ENCODE measurements around the gene GBGT1.

GBGT1 gene

GRCh38 chr9:133202688-133203453 is 39.2 kb upstream of the GBGT1 start:
- DNase-seq (ENCODE audit: low read depth in 2 of 2): no peak

GRCh38 chr9:133202145-133202513 is 38.4 kb upstream of the GBGT1 start:
- H3K4me3 ChIP-seq (replicated peaks in 1 of 2; ENCODE audit: low read depth in 2 of 2, low read length in 2 of 2): no peak overlapping the region
- no peak for DNase-seq (ENCODE audit: low read depth in 2 of 2)

More at GRCh38 chr9:133202688-133203453, 39.2 kb upstream of the GBGT1 start:
- TF ChIP-seq CTCF (IDR thresholded peaks at IDR 0.05; ENCODE audit: low read depth, low read length): no peak
- no peak overlapping the region for H3K4me3 ChIP-seq (replicated peaks in 1 of 2; ENCODE audit: low read depth in 2 of 2, low read length in 2 of 2)

GRCh38 chr9:133201424-133202144 is 37.9 kb upstream of the GBGT1 start:
- H3K4me3 ChIP-seq (replicated peaks in 1 of 2; ENCODE audit: low read depth in 2 of 2, low read length in 2 of 2): no peak overlapping the region
- no peak for TF ChIP-seq CTCF (IDR thresholded peaks at IDR 0.05; ENCODE audit: low read depth, low read length)
- no peak for DNase-seq (ENCODE audit: low read depth in 2 of 2)

More at GRCh38 chr9:133202145-133202513, 38.4 kb upstream of the GBGT1 start:
- no peak for TF ChIP-seq CTCF (IDR thresholded peaks at IDR 0.05; ENCODE audit: low read depth, low read length)

GRCh38 chr9:133200631-133201030 is 36.9 kb upstream of the GBGT1 start:
- DNase-seq (ENCODE audit: low read depth in 2 of 2): no peak
- TF ChIP-seq CTCF (IDR thresholded peaks at IDR 0.05; ENCODE audit: low read depth, low read length): no peak
- H3K4me3 ChIP-seq (replicated peaks in 1 of 2; ENCODE audit: low read depth in 2 of 2, low read length in 2 of 2): no peak overlapping the region

- TF ChIP-seq CTCF (IDR thresholded peaks at IDR 0.05; ENCODE audit: low read depth, low read length): no peak
- H3K4me3 ChIP-seq (replicated peaks in 1 of 2; ENCODE audit: low read depth in 2 of 2, low read length in 2 of 2): no peak overlapping the region
- peak in 1 of 2 donors; percentile 4 for DNase-seq (ENCODE audit: low read depth in 2 of 2)
Observed at GRCh38 chr9:133199648-133200321, 36.1 kb upstream of the GBGT1 start.

- no peak for DNase-seq (ENCODE audit: low read depth in 2 of 2)
- H3K4me3 ChIP-seq (replicated peaks in 1 of 2; ENCODE audit: low read depth in 2 of 2, low read length in 2 of 2): no peak overlapping the region
- no peak for TF ChIP-seq CTCF (IDR thresholded peaks at IDR 0.05; ENCODE audit: low read depth, low read length)
Observed at GRCh38 chr9:133195029-133195428, 31.3 kb upstream of the GBGT1 start.

Measured in cardiac fibroblast (primary cell).